Activated gamma-delta T cell treated with anti-CD3 and anti-CD28 coated beads, Interleukin-2, amount 50 U/mL, for 16 hours (primary cell): ENCODE data around the gene RHOBTB3.
"Not testable (repeated sequence)": the region's sequence is repeated elsewhere in the genome, so short reads cannot be mapped to it uniquely, and the experiment has no call there.

Experiments
- DNase-seq: peaks from one replicate; pipeline ENCODE4 v3.0.0-alpha.2; 2020; ENCODE audit warnings: low read depth

Gene RHOBTB3

GRCh38 chr5:95801961-95802360, 70.8 kb downstream of the RHOBTB3 start:
- no peak for DNase-seq

DNA sequence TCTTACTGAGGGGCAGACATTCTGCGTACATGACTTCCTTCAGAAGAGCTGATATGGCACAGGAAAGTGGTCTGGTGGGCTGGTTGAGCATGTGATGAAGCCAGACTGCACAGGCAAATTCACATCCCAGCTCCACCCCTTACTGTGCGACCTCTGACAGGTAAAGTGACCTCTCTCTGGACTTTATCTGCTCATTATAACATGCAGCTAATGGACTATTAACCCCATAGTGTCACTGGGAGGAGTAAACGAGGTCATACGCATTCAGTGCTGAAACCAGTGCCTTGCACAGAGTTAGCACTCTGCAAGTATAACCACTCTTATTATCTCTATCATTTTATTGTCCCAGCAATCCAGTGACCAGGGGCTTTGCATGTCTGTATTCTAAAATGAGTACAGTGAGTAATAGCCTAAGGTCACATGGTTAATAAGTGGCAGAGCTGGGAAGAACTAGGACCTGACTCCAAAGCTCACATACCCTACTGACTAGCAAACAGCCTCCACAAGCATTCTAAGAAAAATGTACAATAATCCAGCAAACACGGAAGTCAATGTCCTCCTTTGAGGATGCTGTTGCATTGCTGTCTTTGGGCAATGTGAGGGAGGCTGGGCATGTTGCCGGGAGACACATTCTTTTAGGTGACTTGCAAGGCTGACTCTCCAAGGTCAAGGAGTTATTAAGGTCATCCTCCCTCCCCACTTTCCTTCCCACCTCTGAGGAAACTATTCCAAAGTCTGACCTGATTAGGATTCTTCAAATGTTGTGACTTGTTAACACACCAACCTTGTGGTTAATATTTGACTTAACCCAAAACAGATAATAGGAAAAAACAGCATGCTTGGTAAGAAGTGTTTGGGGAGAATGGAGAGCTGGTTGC, 72.4 kb downstream of the RHOBTB3 start:
- no peak for DNase-seq

- DNase-seq: no peak
These were observed 73.8 kb downstream of the RHOBTB3 start for GRCh38 chr5:95804736-95805539.

GRCh38 chr5:95806687-95807086, 75.6 kb downstream of the RHOBTB3 start:
- DNase-seq: no peak

DNA sequence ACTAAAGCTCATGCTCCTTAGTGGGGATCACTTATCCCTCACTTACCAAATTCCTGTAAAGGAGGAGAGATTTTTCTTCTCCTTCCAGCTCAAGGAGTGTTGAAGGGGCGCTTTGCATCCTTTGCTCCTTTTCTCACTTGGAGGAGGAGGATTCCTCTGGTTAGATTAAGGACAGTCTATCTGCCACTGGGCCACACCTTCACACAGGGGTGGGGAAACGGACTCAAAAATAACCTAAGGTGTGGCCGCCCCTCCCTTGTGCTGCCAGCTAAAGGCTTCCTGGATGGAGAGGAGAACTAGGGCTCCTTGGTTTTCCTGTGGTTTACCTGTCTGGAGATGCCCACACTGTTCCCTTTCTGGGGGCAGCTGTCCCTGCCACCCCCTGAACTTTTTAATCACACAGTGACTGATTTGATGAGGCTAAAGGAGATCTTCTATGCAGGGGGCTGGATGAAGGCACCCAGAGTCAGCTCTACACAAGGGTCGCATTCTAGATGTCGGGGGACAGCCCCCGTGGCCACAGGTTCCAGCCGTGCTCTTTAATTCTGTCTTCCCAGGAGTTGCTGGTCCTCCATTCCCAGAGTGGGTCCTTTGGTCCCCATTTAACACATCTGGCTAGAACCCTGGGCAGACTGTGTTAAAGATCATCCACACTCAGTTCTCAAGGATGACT, 77.0 kb downstream of the RHOBTB3 start:
- DNase-seq: no peak

DNA sequence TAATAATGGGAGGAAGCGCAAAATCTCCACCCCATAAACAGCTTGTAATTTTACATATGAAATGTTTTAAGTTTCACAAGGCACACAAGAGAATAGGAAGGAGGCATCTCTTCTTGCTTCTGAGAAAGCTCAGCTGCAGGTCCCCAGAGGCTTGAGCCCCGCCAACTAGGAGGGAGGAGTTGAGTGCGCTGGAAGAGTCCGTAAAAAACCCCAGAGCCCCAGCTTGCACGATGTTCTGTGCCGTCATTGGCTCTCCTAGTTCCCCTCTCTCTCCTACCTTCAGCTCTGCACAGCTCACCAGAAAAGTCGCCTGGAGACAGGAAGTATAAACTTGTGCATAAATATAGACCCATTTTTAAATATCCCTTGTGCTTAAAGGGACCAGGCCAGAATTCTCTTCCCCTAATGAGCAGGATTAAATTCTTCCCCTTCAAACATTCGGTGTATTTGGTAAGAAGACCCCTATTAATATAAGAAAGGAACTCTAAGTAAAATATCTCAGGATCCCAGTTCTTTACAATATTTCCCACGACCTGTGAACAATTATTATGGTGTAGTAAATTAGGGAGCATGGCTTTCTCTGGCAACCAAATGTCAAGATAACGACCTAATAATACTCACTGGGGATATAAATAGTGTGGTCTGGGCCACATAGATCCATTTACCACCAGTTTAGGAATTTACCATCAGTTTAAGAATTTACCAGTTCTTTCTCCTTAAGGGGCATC, 77.7 kb downstream of the RHOBTB3 start:
- DNase-seq: peak; percentile 67

- no peak for DNase-seq
These were observed 78.4 kb downstream of the RHOBTB3 start for GRCh38 chr5:95809414-95809960.

- DNase-seq: no peak
These were observed 79.4 kb downstream of the RHOBTB3 start for GRCh38 chr5:95810305-95811125.

DNA sequence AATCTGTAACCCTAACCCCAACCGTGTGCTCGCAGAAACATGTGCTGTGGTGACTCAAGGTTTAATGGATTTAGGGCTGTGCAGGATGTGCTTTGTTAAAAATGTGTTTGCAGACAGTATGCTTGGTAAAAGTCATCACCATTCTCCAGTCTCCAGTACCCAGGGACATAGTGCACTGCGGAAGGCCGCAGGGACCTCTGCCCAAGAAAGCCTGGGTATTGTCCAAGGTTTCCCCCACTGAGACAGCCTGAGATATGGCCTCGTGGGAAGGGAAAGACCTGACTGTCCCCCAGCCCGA, 79.9 kb downstream of the RHOBTB3 start:
- not testable (repeated sequence) for DNase-seq

- DNase-seq: not testable (repeated sequence)
These were observed 80.4 kb downstream of the RHOBTB3 start for GRCh38 chr5:95811461-95812073.

DNA sequence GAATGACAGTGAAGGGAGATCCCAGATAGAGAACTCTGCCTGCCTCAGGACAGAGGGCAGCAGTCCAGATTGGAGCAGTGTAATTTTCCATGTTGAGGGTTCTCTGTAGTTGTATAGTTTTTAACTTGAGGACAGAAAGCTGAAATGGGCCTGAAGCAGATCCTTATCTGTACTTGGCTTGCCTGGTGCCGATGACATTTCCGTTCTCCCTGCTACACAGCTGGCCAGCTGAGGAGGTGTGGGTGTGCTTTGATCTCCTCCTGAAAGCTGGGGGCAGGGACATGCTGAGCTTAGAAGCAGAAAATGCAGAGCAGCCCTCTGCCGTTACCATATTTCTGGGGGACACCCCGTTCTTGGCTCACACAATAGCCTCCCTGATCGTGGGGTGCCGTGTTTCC, 80.9 kb downstream of the RHOBTB3 start:
- no peak for DNase-seq

- DNase-seq: not testable (repeated sequence)
These were observed 81.9 kb downstream of the RHOBTB3 start for GRCh38 chr5:95813035-95813434.

GRCh38 chr5:95815155-95815729, 84.1 kb downstream of the RHOBTB3 start:
- DNase-seq: no peak

DNA sequence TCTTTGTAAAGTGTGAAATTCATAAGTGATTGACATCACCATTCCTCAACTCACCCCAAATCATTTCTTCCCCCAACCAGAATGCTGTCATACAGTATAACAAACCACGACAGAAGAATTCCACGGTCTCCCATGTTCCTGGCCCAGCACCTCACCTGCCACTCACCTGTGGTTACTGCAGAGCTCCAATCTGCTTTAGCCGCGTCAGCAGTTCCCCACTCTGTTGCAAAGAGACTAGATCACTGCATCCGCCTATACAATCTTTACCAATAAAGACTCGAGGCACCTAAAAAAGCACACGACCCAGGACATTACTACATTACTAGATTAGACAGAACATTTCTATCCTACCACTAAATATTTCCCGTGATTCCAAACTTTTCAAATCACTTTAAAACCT, 85.2 kb downstream of the RHOBTB3 start:
- DNase-seq: no peak

GRCh38 chr5:95816776-95817175, 85.6 kb downstream of the RHOBTB3 start:
- no peak for DNase-seq

DNA sequence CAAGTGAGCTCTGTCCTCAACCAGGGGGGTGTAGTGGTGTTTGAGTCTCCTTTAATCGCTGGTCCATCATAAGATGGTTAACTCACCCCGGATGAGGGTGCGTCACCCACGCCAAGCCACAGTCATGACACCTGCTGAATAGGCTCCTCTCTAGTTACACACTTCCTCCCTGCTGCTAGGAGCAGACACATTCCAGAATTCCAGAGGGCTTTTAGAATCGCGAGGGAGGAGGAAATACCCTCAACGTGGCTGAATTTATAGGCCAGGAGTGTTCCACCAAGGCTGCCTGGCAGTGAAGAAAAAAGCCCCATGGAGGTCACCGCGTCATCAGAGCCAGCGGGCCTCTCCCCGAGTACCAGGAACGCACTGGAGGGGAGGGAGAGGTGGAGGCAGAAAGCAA, 86.3 kb downstream of the RHOBTB3 start:
- no peak for DNase-seq

DNA sequence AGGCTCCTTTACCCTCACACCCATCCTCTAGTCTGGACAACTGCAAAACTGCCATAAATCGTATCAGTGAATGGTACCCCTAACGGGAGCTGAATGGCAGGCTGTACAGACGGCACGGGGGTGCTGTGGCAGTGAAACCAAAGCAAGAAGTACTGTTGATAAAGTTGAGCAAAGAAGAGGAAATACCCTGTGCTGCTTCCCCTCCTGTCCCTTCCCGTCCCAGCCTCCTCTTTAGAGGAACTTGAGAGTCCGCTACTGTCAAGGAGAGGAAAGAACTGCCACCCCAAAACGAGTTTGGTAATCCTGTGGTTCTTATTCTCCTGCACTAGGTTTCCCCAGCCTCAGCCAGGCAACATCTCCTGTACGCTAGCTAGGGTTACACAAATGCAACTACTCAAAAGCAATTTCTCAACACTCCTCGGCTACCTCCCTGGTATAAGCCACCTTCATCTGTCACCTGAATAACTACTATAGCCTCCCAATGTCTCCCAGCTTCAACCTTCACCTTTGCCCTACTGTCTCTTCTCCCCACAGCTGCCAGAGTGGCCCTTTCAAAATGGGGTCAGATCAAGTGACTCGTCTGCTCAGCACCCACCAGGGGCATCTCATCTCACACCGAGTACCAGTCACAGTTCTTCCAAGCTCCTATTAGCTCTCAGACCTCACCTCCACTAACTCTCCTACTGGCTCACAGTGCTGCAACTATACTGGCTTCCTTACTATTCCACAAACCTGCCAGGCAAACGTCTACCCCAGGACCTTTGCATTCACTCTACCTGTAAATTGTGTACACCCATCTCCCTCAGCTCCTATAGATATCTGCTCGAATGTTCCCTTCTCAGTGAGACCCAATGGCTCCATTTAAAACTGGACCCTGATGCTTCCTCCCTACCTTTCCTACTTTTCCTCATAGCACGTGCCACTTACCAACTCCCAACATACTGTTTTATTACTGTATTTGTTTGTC, 87.3 kb downstream of the RHOBTB3 start:
- no peak for DNase-seq

DNA sequence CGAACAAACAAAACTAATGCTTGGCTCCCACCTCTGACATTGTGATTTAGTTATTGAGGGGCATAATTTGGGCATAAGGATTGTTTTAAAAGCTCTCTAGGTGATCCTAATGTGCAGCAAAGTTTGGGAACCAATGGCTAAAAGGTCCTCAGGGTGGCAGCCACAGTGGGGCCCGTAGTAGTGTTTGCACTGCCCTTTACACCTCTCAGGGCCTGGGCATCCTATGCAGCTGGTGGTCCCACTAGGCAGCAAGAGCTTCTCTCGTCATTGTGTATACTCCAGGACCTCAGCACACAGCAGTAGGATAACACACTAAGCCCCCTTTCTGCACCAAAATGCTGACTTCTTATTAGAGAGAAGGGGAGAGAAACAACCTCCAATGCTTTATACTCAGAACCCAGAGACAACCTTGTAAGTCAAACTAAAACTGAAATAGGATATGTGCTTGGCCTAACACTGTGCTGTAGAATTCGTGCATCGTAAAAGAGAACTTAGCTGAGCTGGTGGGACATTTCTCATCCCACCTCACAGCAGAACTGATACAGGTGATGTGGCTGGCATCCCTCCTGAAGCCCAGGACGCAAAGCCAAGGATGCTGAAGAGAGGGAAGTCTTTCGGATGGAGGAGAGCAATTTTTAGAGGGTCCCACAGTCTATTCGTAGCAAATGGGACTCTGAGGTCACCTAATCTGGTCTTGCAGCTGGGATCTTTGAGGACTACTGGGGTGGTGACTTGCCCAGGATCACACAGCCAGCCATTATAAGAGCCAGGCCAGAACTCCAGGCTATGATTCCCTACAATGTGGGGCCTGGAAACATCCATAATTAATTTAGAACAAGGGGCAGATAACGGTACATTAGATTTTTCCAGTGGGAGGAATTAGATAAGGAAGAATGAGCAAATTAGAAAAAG, 90.2 kb downstream of the RHOBTB3 start:
- no peak for DNase-seq
